GM23248 (cell line): Measurements from ENCODE around the gene ANKRD29. TPM values are rescaled to one million over a fixed set of nuclear protein-coding genes. Genes with fewer than 3 reads are reported as not detected.

Source experiments
- DNase-seq: peaks from one replicate; pipeline ENCODE4 v3.0.0-alpha.2; 2015
- H2AFZ ChIP-seq: fragments of 200-600 bp; sonication (generic); 2 replicates; pipeline ENCODE4 v1.6.1; 2016; ENCODE audit warnings: antibody characterized with exemption
- H3F3A ChIP-seq: fragments of 200-600 bp; sonication (generic); 2 replicates; pipeline ENCODE4 v1.6.1; 2016; ENCODE audit warnings: mild to moderate bottlenecking, antibody characterized with exemption, mixed run types; ENCODE audit not compliant: insufficient read depth
- H3K27ac ChIP-seq: fragments of 200-600 bp; sonication (generic); 2 replicates; pipeline ENCODE4 v1.5.1; 2016; ENCODE audit warnings: mild to moderate bottlenecking
- H3K27me3 ChIP-seq: fragments of 200-600 bp; sonication (generic); replicated peaks from 2 replicates; pipeline ENCODE4 v1.6.1; 2016; ENCODE audit warnings: mild to moderate bottlenecking; ENCODE audit not compliant: insufficient read depth
- H3K36me3 ChIP-seq: fragments of 200-600 bp; sonication (generic); 2 replicates; pipeline ENCODE4 v1.6.1; 2016; ENCODE audit warnings: low read depth, mild to moderate bottlenecking
- H3K4me1 ChIP-seq: fragments of 200-600 bp; sonication (generic); 2 replicates; pipeline ENCODE4 v1.6.1; 2016; ENCODE audit warnings: mild to moderate bottlenecking; ENCODE audit not compliant: insufficient read depth
- H3K4me2 ChIP-seq: fragments of 200-600 bp; sonication (generic); one replicate; pipeline ENCODE4 v1.6.1; 2016; ENCODE audit warnings: mild to moderate bottlenecking; ENCODE audit not compliant: unreplicated experiment
- H3K4me3 ChIP-seq: fragments of 200-600 bp; sonication (generic); 2 replicates; pipeline ENCODE4 v1.5.1; 2016; ENCODE audit warnings: mild to moderate bottlenecking
- H3K79me2 ChIP-seq: fragments of 200-600 bp; sonication (generic); 2 replicates; pipeline ENCODE4 v1.6.1; 2016; ENCODE audit warnings: mild to moderate bottlenecking; ENCODE audit not compliant: insufficient read depth
- H3K9ac ChIP-seq: fragments of 200-600 bp; sonication (generic); 2 replicates; pipeline ENCODE4 v1.6.1; 2016; ENCODE audit warnings: mild to moderate bottlenecking
- H3K9me2 ChIP-seq: fragments of 200-600 bp; sonication (generic); 2 replicates; pipeline ENCODE4 v1.6.1; 2016; ENCODE audit warnings: mixed run types, mild to moderate bottlenecking, moderate library complexity; ENCODE audit not compliant: insufficient read depth
- H3K9me3 ChIP-seq: fragments of 200-600 bp; sonication (generic); one replicate; pipeline ENCODE4 v1.6.1; 2017; ENCODE audit warnings: low read depth
- H4K20me1 ChIP-seq: fragments of 200-600 bp; sonication (generic); 2 replicates; pipeline ENCODE4 v1.6.0; 2016; ENCODE audit not compliant: insufficient read depth
- EZH2 ChIP-seq: fragments of 200-600 bp; sonication (generic); IDR thresholded peaks from 2 replicates; pipeline ENCODE4 v1.6.1; 2018; ENCODE audit warnings: antibody characterized with exemption, mild to moderate bottlenecking; ENCODE audit not compliant: insufficient read depth, poor library complexity, severe bottlenecking
- EZH2phosphoT487 ChIP-seq: fragments of 200-600 bp; sonication (generic); IDR thresholded peaks from 2 replicates; pipeline ENCODE4 v1.6.1; 2018; ENCODE audit warnings: antibody characterized with exemption, moderate library complexity, mild to moderate bottlenecking, low read depth; ENCODE audit not compliant: insufficient read depth
- WGBS, 2 experiments: methylation state at CpG; one replicate each; pipeline ENCODE4 v1.1.6; 2015 to 2017; ENCODE audit warnings: low lambda C conversion rate in 2 of 2, low coverage in 1 of 2; ENCODE audit errors: missing lambda C conversion rate in 2 of 2; 5-methylcytosine and 5-hydroxymethylcytosine counted together
- in situ Hi-C: fragments of 300-500 bp; cut with MboI; formaldehyde crosslinking; loops from 2 replicates; pipeline ENCODE4 v1.15.0; 2020
- polyA plus RNA-seq: library from polyadenylated mRNA; unstranded; fragments of >200 nt; fragmentation: Nextera tagmentation; extraction: Ambion mirVana; gene quantifications from 2 replicates; pipeline ENCODE4 v1.2.1, GENCODE V29; 2016
- total RNA-seq: library from RNA; depleted of rRNA; stranded (reverse); fragments of >200 nt; shearing (Covaris generic); gene quantifications from 2 replicates; pipeline ENCODE4 v1.2.3, GENCODE V29; 2014

The ANKRD29 gene
- total and polyA plus RNA-seq, 2 experiments from 2014 or later = 8.0 to 9.2 TPM

DNA sequence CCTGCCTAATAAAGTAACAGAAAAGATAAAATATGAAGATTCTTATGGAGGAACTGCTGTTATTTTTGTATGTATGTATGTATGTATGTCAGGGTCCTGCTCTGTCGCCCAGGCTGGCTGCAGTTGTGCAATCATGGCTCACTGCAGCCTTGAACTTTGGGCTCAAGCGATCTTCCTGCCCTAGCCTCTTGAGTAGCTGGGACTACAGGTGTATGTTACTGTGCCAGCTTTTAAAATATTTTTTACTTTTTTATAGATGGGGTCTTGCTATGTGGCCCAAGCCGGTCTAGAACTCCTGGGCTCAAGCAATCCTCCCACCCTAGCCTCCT lies 26.7 kb downstream of the ANKRD29 start:
- in situ Hi-C loops = no loop called here

DNA sequence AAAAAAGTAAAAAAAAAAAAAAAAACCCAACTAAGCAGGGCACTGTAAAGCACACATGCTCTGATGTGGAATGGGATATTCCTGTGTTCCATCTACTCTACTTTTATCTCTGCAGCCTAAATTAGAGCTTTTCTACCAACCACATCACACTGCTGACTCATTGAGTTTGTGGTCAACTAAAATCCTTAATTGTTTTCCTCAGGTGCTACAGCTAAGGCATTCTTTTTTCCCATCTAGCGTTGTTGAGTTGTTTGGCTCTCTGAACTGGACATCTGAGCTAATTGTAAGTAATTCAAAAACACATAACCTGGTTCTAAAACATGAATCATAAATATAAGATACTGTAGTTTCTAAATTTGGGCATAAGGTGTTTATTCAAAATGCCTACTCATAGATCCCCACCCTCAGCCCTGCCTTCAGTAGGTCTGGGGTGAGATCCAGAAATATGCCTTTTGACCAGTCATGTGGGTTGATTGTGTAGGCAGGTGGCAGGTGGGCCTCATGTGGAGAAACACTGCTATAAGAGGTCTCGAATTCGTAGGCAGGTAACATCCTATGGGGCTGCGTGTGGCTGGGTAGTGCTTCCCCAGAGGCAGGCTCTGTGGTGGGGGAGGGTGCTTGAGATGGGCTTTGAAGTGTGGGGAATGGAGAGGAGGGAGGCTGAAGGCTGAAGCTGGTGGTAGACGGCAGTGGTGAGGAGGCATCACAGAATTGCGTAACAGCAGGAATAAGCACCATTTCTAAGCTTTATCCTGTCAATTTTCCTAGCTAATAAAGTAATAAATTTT lies 27.2 kb downstream of the ANKRD29 start:
- no peaks in the 10 kb centered on the region for H3K79me2 ChIP-seq
- peak; percentile 22 for DNase-seq
- H3K27me3 ChIP-seq = no peaks in the 10 kb centered on the region
- no peak overlapping the region for H2AFZ ChIP-seq
- no peak overlapping the region for H3K4me3 ChIP-seq
- H3F3A ChIP-seq = no peaks in the 10 kb centered on the region
- H3K4me1 ChIP-seq = 0 out of 2 replicates have a peak, but pooled peaks cover 3% of the 10 kb centered on the region
- no peak for TF ChIP-seq EZH2
- TF ChIP-seq EZH2phosphoT487 = no peak
- no peaks in the 10 kb centered on the region for H4K20me1 ChIP-seq
- H3K27ac ChIP-seq = no peak overlapping the region
- no peaks in the 10 kb centered on the region for H3K9me2 ChIP-seq
- WGBS, 2 experiments = 95 to 96% methylated on average over 6 of the region's 6 CpGs
- no peak overlapping the region for H3K9ac ChIP-seq
- H3K4me2 ChIP-seq = no peak overlapping the region
- in situ Hi-C loops = no loop called here
- H3K9me3 ChIP-seq = no peaks in the 10 kb centered on the region
- no peaks in the 10 kb centered on the region for H3K36me3 ChIP-seq

More for the DNA sequence above, 26.7 kb downstream of the ANKRD29 start:
- Histone ChIP-seq H3K79me2 (no peaks in the 10 kb centered on the region), H3K27ac (no peak overlapping the region), H2AFZ (no peak overlapping the region), H3K36me3 (no peaks in the 10 kb centered on the region), H3K4me3 (no peak overlapping the region), H3K9me3 (no peaks in the 10 kb centered on the region), H3K27me3 (no peaks in the 10 kb centered on the region), H3K9ac (no peak overlapping the region), H3F3A (no peaks in the 10 kb centered on the region), H3K4me2 (no peak overlapping the region), H3K9me2 (no peaks in the 10 kb centered on the region), H3K4me1 (0 out of 2 replicates have a peak, but pooled peaks cover 3% of the 10 kb centered on the region), H4K20me1 (no peaks in the 10 kb centered on the region)
- TF ChIP-seq EZH2phosphoT487 (no peak), EZH2 (no peak)
- WGBS, 2 experiments = 95 to 98% methylated on average over 3 of the region's 3 CpGs
- no peak for DNase-seq

DNA sequence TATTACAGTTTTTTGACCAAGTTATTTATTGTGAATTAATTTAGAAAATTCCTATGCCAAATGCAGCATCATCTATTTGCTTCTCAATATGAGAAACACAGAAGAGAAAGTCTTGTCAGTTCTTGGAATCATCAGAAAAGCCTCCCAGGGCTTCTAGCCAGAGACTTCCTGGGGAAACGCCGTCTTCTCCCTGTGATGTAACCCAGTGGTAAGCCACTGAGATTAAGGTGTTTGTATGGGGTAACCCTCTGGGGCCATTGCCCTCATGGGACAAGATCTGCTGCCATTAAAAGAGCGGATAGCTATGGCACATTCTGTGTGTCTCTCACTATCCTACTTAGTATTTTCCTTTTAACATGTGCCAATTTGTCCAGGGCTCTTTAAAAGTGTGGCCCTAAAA lies 28.0 kb downstream of the ANKRD29 start:
- Histone ChIP-seq H3K9ac (no peak overlapping the region), H3K79me2 (no peaks in the 10 kb centered on the region), H3F3A (no peaks in the 10 kb centered on the region), H2AFZ (no peak overlapping the region), H3K36me3 (no peaks in the 10 kb centered on the region), H3K9me3 (no peaks in the 10 kb centered on the region), H3K9me2 (no peaks in the 10 kb centered on the region), H4K20me1 (no peaks in the 10 kb centered on the region), H3K4me1 (0 out of 2 replicates have a peak, but pooled peaks cover 3% of the 10 kb centered on the region), H3K27me3 (no peaks in the 10 kb centered on the region), H3K27ac (no peak overlapping the region), H3K4me2 (no peak overlapping the region), H3K4me3 (no peak overlapping the region)
- TF ChIP-seq EZH2 = no peak
- in situ Hi-C loops = no loop called here
- no peak for DNase-seq
- WGBS, 2 experiments = 63 to 64% methylated on average over 3 of the region's 3 CpGs

DNA sequence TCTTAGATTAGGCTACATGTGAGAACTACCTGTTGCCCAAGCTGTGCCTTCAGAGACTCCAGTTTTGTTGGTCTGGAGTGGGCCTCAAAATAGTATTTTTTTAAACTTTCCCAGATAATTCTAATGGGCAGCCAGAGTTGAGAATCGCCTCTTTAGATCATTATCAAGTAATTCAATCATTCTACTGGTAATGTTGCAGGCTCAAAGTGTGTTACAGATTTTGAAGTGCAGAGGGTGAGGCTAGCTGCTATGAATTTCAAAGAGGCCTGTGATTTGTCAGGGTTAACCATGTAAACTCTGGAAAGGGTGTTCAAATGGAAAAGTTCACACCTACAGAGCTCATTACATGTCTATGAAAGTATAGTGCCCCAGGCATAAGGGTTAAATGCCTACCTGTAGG lies 30.1 kb downstream of the ANKRD29 start:
- in situ Hi-C loops = no loop called here

More for the DNA sequence above, 30.1 kb downstream of the ANKRD29 start:
- Histone ChIP-seq H3K9me2 (no peaks in the 10 kb centered on the region), H3K4me2 (no peak overlapping the region), H4K20me1 (no peaks in the 10 kb centered on the region), H3K4me1 (peaks cover 5% of the 10 kb centered on the region), H3K79me2 (no peaks in the 10 kb centered on the region), H3K27ac (no peak overlapping the region), H3K9ac (no peak overlapping the region), H3K4me3 (no peak overlapping the region), H2AFZ (no peak overlapping the region), H3K27me3 (no peaks in the 10 kb centered on the region), H3F3A (peaks cover 3% of the 10 kb centered on the region), H3K36me3 (no peaks in the 10 kb centered on the region), H3K9me3 (no peaks in the 10 kb centered on the region)
- TF ChIP-seq EZH2 (no peak), EZH2phosphoT487 (no peak)
- WGBS, 2 experiments = 95 to 100% methylated on average over 1 of the region's 1 CpG
- no peak for DNase-seq
